Hepatic stellate cell (primary cell): Measurements from ENCODE around the gene SLC29A3.

Experiments used
- DNase-seq: peaks from one replicate; pipeline ENCODE4 v3.0.0; 2011; ENCODE audit warnings: low spot score

Gene SLC29A3

GRCh38 chr10:71370031-71370430 is 51.0 kb downstream of the SLC29A3 start:
- no peak for DNase-seq

GRCh38 chr10:71371750-71372166 is 52.7 kb downstream of the SLC29A3 start:
- no peak for DNase-seq

GRCh38 chr10:71372882-71373495 is 53.9 kb downstream of the SLC29A3 start:
- no peak for DNase-seq

- DNase-seq = no peak
These were observed 55.6 kb downstream of the SLC29A3 start for GRCh38 chr10:71374481-71375233.

- DNase-seq = no peak
These were observed 56.9 kb downstream of the SLC29A3 start for GRCh38 chr10:71375952-71376351.

- DNase-seq = no peak
These were observed 59.5 kb downstream of the SLC29A3 start for GRCh38 chr10:71378336-71379117.

GRCh38 chr10:71379118-71379766 is 60.2 kb downstream of the SLC29A3 start:
- DNase-seq = no peak

GRCh38 chr10:71380841-71381240 is 61.8 kb downstream of the SLC29A3 start:
- no peak for DNase-seq

GRCh38 chr10:71381611-71382010 is 62.6 kb downstream of the SLC29A3 start:
- no peak for DNase-seq

GRCh38 chr10:71382028-71382427 is 63.0 kb downstream of the SLC29A3 start:
- DNase-seq = no peak

GRCh38 chr10:71382757-71383156 is 63.7 kb downstream of the SLC29A3 start:
- no peak for DNase-seq

- DNase-seq = peak; percentile 75
These were observed 65.1 kb downstream of the SLC29A3 start for GRCh38 chr10:71383972-71384687.

- no peak for DNase-seq
These were observed 69.1 kb downstream of the SLC29A3 start for GRCh38 chr10:71388171-71388570.

GRCh38 chr10:71388583-71389310 is 69.7 kb downstream of the SLC29A3 start:
- DNase-seq = no peak

GRCh38 chr10:71389768-71390460 is 70.9 kb downstream of the SLC29A3 start:
- no peak for DNase-seq

- no peak for DNase-seq
These were observed 71.4 kb downstream of the SLC29A3 start for GRCh38 chr10:71390461-71390835.

GRCh38 chr10:71390921-71391690 is 72.0 kb downstream of the SLC29A3 start:
- DNase-seq = no peak

GRCh38 chr10:71391701-71392100 is 72.6 kb downstream of the SLC29A3 start:
- DNase-seq = no peak

- DNase-seq = no peak
These were observed 73.2 kb downstream of the SLC29A3 start for GRCh38 chr10:71392292-71392691.
